Esophagus mucosa (tissue), 1 donor: ENCODE data around the gene MAPK14. TPM values are rescaled to one million over a fixed set of nuclear protein-coding genes. Genes with fewer than 3 reads are reported as not detected.
"Not testable (repeated sequence)": the region's sequence is repeated elsewhere in the genome, so short reads cannot be mapped to it uniquely, and the experiment has no call there.

Source experiments
- ATAC-seq: fragments of 200-7000 bp; cut with Tn5 transposase; one replicate; pipeline ENCODE4 v1.9.1; 2020
- total RNA-seq: library from RNA; stranded (reverse); gene quantifications from one replicate; pipeline ENCODE4 v1.2.4, GENCODE V29; 2023
- donor health status: DM: yes; HTN: yes; CAD: no.

MAPK14 gene
- total RNA-seq, result 39.9 TPM

DNA sequence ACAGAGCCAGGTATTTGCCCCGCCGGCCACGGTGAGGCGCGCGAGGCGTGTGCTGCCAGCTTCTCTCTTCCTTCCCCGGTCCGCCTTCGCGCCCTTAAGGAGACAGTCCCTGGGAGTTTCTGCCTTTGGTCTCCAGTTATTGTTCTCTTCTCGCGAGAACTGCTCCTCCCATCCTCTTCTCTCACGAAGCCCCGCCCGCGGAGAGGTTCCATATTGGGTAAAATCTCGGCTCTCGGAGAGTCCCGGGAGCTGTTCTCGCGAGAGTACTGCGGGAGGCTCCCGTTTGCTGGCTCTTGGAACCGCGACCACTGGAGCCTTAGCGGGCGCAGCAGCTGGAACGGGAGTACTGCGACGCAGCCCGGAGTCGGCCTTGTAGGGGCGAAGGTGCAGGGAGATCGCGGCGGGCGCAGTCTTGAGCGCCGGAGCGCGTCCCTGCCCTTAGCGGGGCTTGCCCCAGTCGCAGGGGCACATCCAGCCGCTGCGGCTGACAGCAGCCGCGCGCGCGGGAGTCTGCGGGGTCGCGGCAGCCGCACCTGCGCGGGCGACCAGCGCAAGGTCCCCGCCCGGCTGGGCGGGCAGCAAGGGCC lies at the start of gene MAPK14:
Gene MAPK14 (plus strand): TSS at position 308 of the 587 bp plus-strand sequence. CDS start 350 bp downstream, outside the sequence.
- peak; percentile 95 for ATAC-seq

DNA sequence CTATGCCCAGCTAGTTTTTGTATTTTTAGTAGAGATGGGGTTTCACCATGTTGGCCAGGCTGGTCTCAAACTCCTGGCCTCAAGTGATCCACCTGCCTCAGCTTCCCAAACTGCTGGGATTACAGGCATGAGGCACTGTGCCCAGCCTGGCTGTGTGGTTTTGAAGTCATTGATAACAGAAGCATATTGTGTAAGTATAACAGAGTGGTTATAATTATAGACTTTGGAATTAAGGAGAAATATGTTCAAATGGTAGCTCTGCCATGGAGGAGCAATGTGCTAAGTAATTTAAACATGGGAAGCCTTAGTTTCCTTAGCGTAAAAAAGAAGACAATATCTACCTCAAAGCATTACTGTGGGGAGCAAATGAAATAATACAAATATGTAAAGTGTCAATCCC lies 47.5 kb upstream of the MAPK14 start:
- ATAC-seq, result not testable (repeated sequence)

DNA sequence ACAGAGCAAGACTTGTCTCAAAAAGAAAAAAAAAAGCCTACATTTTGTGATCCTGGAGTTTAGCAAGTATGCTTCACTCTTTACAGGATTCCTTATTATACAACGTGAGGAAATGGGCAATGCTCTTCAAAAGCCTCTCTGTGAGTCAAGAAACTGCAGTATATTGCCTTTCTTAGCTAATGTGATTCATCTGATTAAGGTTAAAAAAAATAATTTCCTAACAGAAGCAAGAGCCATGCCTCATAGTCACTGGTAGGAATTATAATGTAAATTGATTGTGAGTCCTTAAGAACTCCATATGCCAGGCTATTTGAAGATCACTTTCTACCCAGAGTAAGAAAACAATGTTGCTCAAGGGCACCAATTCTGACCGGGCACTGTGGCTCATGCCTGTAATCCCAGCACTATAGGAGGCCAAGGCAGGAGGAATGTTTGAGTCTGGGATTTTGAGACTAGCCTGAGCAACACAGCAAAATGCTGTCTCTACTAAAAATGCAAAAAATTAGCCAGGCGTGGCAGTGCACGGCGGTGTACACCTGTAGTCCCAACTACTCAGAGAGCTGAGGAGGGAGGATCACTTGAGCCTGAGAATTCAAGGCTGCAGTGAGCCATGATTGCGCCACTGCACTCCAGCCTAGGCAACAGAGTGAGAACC lies 46.5 kb upstream of the MAPK14 start:
- no peak for ATAC-seq

DNA sequence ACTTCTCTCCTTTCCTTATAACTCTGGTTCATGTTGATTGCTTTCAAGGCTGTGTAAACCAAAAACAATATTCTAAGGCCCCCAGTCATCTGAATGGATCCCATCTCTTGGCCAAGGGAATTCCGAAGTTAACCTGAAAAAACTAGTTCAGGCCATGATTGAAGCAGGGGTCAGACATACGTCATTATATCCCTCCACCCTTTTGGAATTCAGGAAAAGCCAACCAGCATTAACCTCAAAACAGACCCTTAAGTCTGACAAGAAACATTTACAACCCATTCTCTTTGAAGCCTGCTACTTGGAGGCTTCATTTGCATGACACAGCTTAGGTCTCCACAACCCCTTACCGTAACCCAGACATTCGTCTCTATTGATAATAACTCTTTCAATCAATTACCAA lies 42.9 kb upstream of the MAPK14 start:
- no peak for ATAC-seq

DNA sequence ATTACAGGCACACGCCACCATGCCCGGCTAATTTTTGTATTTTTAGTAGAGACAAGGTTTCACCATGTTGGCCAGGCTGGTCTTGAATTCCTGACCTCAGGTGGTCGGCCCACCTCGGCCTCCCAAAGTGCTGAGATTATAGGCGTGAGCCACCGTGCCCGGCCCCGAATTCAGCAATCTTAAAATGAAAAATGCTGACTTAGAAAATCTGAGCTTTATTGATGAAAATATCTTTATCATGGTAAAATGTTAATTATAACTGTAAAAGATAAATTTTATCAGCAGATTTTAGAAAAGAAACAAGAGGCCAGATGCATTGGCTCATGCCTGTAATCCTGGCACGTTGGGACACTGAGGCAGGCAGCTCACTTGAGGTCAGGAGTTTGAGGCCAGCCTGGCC lies 39.6 kb upstream of the MAPK14 start:
- ATAC-seq, result not testable (repeated sequence)

DNA sequence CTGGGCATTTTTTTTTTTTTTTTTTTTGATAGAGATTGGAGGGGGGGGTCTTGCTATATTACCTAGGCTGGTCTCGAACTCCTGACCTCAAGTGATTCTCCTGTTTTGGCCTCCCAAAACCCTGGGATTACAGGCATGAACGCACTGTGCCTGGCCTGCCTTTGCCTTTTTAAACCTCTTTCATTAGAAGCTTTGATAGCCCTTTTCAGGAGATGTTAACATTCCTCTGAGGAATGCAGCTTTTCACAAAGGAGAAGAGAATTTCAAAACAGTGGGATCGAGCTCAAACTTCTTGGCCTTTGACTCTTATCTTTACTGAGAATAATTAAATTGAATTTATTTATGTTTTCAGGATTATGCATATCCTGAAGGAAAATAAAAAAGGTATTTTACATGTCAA lies 34.5 kb upstream of the MAPK14 start:
- ATAC-seq, result no peak

DNA sequence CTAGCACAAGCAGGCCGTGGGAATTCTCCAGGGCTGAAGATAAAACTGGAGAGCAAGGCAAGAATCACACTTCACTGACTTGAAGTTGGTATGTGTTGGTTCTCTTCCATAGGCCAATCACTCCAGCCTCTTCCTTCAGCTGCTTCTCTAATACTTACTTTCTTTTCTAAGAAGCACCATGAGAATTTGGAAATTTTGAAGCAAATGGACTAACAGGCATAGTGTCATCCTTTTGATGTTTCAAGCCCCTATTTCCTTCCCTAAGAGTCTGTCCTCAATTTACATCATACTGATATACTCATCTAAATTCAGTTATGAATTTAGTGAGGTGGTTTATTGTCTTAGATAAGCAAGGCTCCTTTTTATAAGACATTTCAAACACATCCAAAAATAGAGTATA lies 27.2 kb upstream of the MAPK14 start:
- no peak for ATAC-seq

DNA sequence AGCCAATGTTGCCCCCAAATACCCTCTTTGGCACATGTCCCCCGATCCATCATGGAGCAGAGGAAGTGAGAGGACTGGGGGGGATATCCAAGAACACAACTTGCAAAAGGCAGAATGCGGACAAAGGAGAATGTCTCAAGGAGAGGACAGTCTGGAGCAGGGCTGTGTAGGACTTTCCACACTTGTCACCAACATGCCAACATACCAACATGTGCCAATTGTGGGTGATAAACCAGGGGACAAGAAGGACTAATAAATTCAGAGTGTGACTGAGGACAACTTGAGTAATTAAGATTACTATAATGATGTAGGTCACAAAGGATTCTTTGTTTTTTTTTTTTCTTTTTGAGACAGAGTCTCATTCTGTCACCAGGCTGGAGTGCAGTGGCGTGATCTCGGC lies 11.9 kb upstream of the MAPK14 start:
- no peak for ATAC-seq

DNA sequence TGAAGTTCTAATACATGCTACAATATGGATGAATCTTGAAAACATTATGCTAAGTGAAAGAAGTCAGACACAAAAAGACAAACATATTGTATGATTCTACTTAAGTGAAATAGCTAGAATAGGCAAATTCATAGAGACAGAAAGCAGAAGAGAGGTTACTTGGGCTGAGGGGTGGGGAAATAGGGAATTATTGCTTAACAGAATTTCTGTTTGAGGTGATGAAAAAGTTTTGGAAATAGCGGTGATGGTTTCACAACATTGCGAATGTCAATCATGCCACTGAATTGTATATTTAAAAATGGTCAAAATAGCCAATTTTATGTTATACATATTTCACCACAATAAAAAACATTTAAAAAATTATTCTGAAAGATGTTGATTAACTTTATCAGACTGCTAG lies 9.3 kb upstream of the MAPK14 start:
- no peak for ATAC-seq

DNA sequence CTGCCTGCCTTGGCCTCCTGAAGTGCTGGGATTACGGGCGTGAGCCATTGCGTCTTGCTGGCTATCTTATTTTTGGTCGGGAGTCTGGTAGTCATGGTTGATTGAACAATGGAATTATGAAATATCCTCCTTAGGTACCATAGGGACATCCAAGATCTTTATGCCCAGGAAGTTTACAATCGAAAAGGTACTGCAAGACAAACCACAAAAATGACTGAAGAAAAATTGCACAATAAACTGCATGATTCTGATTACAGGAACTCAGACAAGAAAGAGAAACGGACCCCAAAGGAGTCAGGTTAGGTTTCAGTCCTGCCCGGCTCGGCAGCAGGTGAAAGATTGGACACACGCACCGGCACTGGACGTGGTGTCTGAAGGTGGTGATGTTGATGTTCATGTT lies 8.4 kb upstream of the MAPK14 start:
- no peak for ATAC-seq

DNA sequence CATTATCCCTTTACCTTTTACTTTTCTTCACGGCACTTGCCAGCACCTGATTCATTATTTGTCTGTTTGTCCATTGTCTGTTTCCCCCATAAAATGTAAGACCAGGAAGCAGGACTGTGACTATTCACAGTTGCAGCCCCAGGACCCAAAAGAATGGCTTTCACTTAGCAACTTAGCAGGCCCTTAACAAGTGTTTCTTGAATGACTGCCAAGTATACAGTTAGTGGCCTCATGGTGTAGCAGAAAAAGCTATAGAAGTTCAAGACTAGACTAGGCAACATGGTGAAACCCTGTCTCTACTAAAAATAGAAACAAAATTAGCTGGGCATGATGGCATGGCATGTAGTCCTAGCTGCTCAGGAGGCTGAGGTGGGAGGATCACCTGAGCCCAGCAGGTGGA lies 7.5 kb upstream of the MAPK14 start:
- no peak for ATAC-seq

DNA sequence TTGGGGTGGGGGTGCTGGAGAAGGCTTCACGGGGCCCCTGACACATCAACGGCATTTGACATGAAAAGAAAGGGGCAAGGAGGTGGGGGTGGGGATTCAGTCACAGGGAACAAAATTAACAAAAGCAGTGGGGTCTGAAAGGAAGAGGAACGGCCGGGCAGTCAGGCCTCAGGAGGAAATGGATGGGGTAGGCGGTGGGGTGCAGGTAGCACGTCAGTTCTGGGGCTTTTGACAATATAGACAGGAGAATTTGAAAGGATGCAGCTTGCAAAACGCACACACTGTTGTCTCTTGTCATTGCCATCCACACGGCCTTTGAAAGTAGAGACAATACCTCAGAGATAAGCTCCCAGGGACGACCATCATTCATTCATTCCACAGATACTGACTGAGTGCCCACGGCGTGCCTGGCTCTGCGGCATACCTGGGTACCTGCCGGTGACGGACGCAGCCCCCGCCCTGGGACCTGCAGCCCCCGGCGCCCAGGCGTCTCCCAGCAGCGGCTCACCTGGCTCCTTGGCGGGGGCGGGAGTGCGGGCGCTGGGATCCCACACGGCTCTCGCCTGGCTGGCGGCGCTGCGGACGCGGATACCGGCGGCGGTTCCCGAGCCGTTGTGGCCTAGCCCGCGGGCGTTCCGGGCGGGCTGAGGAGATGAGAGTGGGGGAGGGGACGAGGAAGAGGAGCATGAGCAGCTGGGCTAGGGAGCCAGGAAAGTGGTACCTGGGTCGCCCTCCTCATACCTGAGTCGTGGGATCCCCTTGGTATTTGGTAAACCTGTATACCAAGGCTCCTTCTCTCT lies 3.4 kb upstream of the MAPK14 start, which contains the start of gene SLC26A8:
Gene SLC26A8 (minus strand): TSS at position 646 of the 800 bp plus-strand sequence. CDS start 4,934 bp downstream, outside the sequence.
- no peak for ATAC-seq

DNA sequence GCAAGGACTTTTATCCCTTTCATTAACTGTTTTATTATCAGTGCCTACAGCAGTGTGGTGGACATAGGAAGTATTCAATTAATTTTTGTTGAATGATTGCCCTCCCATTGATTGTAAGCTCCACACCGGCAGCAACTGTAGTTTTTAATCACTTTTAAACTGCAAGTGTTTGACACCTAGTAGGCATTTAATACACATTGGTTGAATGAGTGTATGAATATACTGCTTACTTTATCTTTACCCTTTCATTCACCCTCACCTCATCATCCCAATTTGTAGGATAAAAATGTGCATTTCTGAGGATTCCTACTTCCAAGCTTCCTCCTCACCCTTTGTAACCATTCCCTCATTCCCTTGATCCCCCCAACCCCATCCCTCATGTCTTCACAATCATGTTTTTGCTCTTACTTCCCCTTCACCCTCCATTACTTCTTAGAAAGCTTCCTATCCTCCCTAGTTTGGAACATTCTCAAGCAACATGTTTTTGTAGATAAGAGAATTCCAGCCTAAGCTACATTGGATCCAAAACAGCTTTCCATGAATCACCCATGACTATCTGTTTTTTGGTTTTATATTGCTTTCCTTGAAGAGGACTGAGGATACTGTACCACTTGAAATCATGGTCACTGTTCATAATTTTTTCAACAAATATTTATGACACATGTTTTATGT lies 2.2 kb upstream of the MAPK14 start:
- no peak for ATAC-seq

DNA sequence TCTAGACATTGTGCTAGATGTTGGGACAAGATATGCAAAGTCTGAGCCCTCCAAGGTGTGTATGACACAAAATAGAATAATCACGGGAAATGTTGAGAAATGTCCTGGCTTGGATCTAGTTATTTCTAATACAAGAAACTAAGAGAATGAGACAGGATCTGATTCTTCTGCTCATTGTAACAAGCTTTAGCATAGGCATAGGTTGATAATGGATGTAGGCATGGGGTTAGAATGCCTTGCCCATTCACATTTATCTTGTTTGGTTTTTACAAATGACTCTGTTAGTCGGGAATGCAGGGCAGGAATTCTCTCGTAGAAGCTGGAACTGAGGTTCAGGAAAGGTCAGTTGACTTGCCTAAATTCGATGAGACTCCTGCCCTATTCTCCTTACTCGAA lies 1.7 kb upstream of the MAPK14 start:
- no peak for ATAC-seq

DNA sequence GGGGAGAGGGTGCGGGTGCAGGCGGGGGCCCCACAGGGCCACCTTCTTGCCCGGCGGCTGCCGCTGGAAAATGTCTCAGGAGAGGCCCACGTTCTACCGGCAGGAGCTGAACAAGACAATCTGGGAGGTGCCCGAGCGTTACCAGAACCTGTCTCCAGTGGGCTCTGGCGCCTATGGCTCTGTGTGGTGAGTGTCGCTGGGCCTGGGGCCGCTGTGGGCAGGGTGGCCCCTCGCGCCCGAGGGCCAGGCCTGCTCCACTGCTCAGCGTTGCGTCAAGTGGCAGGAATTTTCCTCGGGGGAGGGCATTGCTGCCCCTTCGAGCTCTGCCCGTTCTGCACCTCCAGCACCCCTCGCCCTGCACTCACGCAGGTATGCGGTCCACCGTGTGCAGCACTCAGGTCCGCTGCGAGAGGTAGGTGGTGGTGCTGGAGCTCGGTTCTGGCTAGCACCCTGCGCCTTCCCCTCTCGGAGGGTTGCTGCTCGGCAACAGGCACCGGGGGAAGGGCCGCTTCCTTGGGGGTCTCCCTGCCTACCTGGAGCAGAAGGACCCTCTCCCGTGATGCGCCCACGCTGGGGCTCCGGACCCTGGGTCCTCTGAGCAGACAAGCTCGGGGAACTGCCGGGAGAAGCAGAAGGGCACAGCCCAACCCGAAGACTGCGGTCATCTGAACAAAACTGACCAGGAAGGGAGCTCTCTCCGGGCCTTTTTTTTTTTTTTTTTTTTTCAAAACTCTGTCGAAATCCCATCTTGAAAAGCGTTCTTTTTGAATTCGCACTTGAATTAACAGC lies 674 bp downstream of the MAPK14 start:
- peak; percentile 60 for ATAC-seq

DNA sequence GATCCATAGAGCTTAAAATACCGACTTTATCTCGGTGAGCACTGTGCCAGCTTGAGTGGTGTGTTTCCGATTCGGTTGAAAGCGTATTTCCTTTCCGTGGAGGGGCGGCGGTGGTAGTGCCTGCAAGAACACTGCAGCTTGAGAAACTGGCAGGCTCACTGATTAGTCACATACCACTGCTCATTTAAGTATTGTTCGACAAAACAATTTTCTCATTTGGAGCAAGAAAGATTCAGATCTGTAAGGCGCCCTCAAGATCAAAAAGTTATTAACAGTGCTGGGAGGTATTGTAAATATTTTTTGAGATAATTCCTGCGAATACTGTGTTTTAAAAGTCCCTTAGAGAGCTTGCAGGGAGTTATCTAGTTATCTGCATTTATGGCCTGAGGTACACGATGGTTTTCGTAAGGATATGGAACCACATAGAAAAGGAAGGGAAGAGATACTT lies 1.3 kb downstream of the MAPK14 start:
- ATAC-seq, result peak; percentile 64

DNA sequence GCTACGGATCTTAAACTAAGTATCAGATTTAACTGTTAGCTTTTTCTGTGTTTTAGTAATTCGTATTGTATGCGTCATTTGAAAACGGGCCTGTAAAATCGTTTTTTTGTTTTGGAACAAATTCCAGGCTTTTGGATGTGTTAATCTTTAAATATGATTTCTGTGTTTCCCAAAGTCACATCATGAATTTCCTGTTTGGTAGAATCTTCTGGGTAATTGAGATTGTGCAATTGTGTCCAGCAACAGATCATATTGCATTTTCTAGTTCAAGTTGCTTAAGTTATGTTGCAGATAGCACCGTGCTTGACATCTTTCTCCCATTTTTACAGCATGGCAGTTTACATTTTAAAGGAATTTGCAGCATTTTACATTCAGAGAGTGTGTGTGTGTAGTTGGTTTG lies 1.9 kb downstream of the MAPK14 start:
- ATAC-seq, result no peak

DNA sequence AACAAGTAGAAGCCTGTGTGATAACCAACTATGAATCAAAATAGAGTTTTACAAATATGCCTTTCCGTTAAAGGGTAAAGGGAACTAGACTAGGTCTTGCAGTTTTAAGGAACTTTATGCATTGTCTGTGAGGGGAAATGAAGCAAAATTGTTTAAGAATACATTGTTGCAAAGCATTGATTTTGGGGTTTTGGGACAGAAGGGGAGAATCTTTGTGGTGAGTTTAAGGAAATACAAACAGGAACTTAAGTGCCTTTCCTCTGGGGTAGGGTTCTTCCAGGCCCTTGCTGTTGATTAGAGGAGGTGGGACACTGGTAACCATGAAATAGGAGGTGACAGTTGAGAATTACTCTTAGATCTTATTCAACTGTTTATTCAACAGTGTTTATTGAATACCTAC lies 4.7 kb downstream of the MAPK14 start:
- no peak for ATAC-seq

DNA sequence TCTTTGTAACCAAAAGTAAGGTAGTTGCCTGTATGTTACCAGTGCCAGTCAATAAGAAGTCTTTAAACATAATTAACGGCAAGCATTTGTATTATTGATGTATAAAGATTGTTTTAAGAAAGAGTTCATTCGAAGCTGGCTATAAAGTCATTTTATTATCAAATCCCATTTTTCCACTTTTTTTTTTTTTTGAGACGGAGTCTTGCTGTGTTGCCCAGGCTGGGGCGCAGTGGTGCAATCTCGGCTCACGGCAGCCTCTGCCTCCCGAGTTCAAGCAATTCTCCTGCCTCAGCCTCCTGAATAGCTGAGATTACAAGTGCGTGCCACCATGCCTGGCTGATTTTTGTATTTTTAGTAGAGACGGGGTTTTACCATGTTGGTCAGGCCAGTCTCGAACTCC lies 5.5 kb downstream of the MAPK14 start:
- ATAC-seq, result not testable (repeated sequence)

DNA sequence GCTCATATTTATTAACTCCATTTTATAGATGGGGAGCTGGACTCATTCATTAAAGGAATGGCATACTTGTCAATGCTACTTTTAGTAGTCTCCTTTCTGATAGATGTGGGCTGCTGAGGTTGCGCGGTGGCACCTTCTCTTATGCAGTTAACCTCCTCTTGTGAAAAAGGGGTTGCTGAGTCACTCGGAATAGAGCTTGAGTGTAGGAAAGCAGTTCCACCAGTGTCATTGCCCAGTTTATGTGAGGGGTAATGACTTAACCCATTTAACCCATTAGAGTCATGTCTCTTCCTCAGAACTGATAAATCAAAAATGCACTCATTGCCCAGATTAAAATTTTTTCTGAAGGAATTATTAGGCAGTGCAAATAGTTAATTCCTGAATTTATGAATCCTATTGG lies 6.3 kb downstream of the MAPK14 start:
- ATAC-seq, result peak; percentile 73

DNA sequence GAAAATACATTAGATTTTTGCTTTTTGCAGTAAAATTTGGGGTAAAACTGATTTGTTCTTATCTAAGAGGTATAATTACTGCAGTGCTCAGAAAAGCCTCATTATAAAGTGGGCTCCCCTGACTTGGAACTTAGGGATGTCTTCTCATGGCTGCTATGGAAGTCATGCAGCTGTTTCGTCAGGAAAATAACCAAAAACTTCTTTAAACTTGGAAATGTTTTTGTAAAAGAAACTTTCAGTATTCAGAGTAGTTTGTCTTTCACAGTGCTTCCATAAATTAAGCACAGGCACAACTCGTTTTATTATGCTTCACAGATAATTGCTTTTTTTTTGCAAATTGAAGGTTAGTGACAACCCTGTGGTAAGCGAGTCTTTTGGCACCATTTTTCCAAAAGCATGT lies 6.8 kb downstream of the MAPK14 start:
- ATAC-seq, result no peak

DNA sequence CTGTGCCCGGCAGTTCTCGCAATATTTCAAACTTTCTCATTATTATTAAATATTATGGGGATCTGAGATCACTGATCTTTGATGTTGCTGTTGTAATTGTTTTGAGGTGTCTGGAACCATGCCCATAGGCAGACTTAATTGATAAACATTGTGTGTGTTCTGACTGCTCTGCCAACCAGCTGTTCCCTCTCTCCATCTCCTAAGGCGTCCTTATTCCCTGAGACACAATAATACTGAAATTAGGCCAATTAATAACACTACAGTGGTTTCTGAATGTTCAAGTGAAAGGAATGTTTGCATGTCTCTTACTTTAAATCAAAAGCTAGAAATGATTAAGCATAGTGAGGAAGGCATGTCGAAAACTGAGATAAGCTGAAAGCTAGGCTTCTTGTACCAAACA lies 7.6 kb downstream of the MAPK14 start:
- no peak for ATAC-seq
